ENCODE measurements around the gene LPP.

LPP gene

DNA sequence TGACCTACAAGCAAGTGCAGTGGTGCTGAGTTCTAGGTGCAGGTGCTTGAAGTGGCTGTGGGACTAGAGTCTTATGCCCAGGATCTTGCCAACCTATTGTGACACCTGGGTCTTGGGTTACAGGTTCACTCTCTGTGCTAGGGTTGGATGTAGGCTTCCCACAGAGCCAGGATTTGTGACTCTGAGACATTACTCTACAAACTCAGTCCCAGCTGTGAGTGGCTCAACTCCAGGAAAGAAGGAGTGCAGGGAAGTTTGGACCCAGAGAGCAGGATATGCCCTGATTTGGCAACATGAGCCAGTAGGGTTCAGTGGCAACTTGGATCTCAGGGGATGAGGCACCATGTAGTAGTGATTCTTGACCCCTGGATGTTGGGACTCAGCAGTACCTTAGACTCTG, 182.2 kb downstream of the LPP start:
- TF ChIP-seq POLR2AphosphoS5 (IDR thresholded peaks at IDR 0.05; ENCODE audit: low read depth, low read length), result no peak
- TF ChIP-seq POLR2A (IDR thresholded peaks at IDR 0.05; ENCODE audit: low read depth, low read length), result no peak
- TF ChIP-seq TAF1 (IDR thresholded peaks at IDR 0.05; ENCODE audit: borderline replicate concordance, low read depth, low read length), result no peak
- no peak for FAIRE-seq
- no peak for DNase-seq (ENCODE audit: insufficient read length)

- FAIRE-seq (no peak), DNase-seq (ENCODE audit: insufficient read length) (no peak)
- no peak for TF ChIP-seq POLR2AphosphoS5 (IDR thresholded peaks at IDR 0.05; ENCODE audit: low read depth, low read length)
- no peak for TF ChIP-seq POLR2A (IDR thresholded peaks at IDR 0.05; ENCODE audit: low read depth, low read length)
- TF ChIP-seq TAF1 (IDR thresholded peaks at IDR 0.05; ENCODE audit: borderline replicate concordance, low read depth, low read length), result no peak
These were observed 183.3 kb downstream of the LPP start for GRCh38 chr3:188337232-188337631.

- DNase-seq (ENCODE audit: insufficient read length), result no peak
- no peak for FAIRE-seq
- TF ChIP-seq TAF1 (IDR thresholded peaks at IDR 0.05; ENCODE audit: borderline replicate concordance, low read depth, low read length), result no peak
- no peak for TF ChIP-seq POLR2A (IDR thresholded peaks at IDR 0.05; ENCODE audit: low read depth, low read length)
- no peak for TF ChIP-seq POLR2AphosphoS5 (IDR thresholded peaks at IDR 0.05; ENCODE audit: low read depth, low read length)
These were observed 184.1 kb downstream of the LPP start for GRCh38 chr3:188338086-188338485.

DNA sequence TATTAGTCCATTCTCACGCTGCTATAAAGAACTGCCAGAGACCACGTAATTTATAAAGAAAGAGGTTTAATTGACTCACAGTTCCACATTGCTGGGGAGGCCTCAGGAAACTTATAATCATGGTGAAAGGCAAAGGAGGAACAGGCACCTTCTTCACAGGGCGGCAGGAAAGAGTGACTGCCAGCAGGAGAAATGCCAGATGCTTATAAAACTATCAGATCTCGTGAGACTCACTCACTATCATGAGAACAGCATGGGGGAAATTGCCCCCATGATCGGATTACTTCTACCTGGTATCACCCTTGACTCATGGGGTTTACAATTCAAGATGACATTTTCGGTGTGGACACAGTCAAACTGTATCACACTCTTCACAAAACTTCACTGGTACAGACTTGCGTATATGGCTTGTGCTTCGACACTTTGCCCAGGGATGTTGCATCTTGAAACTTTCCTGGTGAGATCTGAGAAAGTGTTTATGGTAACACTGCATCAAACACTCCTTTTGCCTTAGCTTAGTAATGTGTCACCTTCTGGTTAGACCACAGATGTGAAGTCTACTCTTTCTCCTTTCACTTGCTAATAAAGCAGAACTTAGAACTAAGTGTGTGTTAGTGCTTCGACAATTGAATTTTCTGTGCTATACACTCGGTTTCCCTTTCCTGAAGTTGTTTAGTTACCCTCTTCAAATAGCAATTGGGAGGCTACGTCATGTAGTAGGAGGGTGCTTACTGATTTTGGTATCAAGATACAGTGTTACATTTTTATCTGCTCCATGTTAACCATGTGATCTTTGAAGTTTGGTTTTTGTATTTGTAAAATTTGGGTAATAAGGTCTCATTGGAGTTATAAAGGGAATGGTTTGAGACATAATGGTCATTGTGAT, 185.7 kb downstream of the LPP start:
- FAIRE-seq (no peak), DNase-seq (ENCODE audit: insufficient read length) (no peak)
- TF ChIP-seq POLR2A (IDR thresholded peaks at IDR 0.05; ENCODE audit: low read depth, low read length), result no peak
- TF ChIP-seq TAF1 (IDR thresholded peaks at IDR 0.05; ENCODE audit: borderline replicate concordance, low read depth, low read length), result no peak
- TF ChIP-seq POLR2AphosphoS5 (IDR thresholded peaks at IDR 0.05; ENCODE audit: low read depth, low read length), result no peak

DNA sequence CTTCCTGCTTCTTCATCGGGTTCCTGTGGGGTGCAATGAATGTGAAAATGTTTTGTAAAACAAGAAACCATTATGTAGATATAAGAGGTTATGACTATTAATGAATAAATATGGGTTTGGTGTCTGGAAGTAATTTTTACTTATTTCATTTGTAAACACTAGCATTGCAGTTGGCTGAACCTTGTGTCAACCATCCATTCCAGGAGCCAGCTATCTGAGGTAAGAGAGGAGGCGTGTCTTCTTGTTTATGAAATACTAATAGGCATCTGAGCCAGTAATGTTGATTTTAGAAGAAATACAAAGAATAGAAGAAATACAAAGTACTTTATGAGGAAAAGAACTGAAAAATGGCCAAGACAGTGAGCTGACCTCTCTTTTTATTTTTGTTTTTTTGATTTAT, 187.5 kb downstream of the LPP start:
- no peak for DNase-seq (ENCODE audit: insufficient read length)
- TF ChIP-seq TAF1 (IDR thresholded peaks at IDR 0.05; ENCODE audit: borderline replicate concordance, low read depth, low read length), result no peak
- TF ChIP-seq POLR2A (IDR thresholded peaks at IDR 0.05; ENCODE audit: low read depth, low read length), result no peak
- TF ChIP-seq POLR2AphosphoS5 (IDR thresholded peaks at IDR 0.05; ENCODE audit: low read depth, low read length), result no peak
- no peak for FAIRE-seq

DNA sequence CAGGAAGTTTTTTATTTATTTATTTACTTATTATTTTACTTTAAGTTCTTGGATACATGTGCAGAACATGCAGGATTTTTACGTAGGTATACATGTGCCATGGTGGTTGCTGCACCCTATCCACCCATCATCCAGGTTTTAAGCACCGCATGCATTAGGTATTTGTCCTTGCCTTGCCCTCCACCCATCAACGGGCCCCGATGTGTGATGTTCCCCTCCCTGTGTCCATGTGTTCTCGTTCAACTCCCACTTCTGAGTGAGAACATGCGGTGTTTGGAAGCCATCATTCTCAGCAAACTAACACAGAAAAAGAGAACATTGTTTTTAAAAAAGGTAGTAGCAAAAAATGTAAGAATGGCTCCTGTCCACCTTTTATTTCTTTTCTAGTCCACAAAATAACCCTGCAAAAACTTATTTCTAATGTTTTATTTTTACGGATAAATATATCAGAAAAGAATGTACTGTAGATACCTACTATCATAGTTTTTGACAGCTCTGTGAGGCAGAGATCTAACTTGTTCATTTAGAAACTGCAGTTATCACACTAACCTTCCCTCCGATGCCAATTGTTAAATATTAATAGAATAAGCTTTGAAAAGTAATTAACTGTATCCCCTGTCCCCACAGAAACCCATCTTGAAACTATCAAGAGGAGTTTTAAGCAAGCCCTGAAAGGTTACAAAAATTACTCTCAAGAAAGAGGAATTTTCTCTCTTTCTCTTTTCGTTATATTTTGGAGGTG, 189.2 kb downstream of the LPP start:
- DNase-seq (ENCODE audit: insufficient read length), result no peak
- TF ChIP-seq POLR2A (IDR thresholded peaks at IDR 0.05; ENCODE audit: low read depth, low read length) (no peak), TAF1 (IDR thresholded peaks at IDR 0.05; ENCODE audit: borderline replicate concordance, low read depth, low read length) (no peak), POLR2AphosphoS5 (IDR thresholded peaks at IDR 0.05; ENCODE audit: low read depth, low read length) (no peak)
- FAIRE-seq, result no peak

GRCh38 chr3:188343894-188344293, 189.9 kb downstream of the LPP start:
- FAIRE-seq (no peak), DNase-seq (ENCODE audit: insufficient read length) (no peak)
- no peak for TF ChIP-seq POLR2AphosphoS5 (IDR thresholded peaks at IDR 0.05; ENCODE audit: low read depth, low read length)
- no peak for TF ChIP-seq TAF1 (IDR thresholded peaks at IDR 0.05; ENCODE audit: borderline replicate concordance, low read depth, low read length)
- no peak for TF ChIP-seq POLR2A (IDR thresholded peaks at IDR 0.05; ENCODE audit: low read depth, low read length)

- DNase-seq (ENCODE audit: insufficient read length), result no peak
- no peak for FAIRE-seq
These were observed 191.3 kb downstream of the LPP start for GRCh38 chr3:188345223-188345622.

DNA sequence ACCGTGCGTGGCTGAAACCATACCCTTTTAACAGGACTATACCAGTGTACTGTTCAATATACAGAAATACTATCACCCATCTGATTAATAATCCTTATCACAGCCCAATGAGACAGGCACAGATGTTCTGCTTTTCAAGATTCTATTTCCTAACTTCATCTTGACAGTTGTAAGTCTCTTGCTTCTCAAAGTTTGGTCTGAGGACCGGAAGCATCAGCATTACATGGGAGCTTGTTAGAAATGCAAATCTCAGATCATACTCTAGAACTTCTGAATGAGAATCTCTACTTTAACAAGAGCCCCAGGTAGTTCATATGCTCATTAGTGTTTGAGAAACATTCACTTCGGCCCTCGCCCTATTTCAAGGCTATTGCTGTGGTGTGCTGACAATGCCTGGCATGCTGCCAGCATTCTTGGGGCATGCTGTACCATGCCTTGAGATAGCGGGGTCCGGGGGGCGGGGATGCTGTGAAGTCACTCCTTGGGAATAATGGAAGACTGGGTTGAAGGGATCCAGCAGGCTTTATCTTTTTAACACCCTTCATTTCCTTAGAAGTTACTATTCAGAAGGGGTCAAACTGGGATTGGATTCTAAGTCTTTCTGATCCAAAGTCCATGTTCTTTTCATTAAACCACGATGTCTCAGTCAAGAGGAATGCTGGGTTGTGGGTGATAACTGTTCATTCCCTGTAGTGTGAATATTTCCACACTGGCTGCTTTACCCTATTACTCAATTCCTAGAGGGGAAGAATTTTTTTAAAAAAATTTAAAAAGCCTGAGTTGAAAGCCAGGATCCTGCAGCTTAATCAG, 194.7 kb downstream of the LPP start:
- DNase-seq (ENCODE audit: insufficient read length), result no peak
- FAIRE-seq, result no peak
- TF ChIP-seq TAF1 (IDR thresholded peaks at IDR 0.05; ENCODE audit: borderline replicate concordance, low read depth, low read length) (no peak), POLR2AphosphoS5 (IDR thresholded peaks at IDR 0.05; ENCODE audit: low read depth, low read length) (no peak)

More at GRCh38 chr3:188345223-188345622, 191.3 kb downstream of the LPP start:
- TF ChIP-seq POLR2A (IDR thresholded peaks at IDR 0.05; ENCODE audit: low read depth, low read length) (no peak), POLR2AphosphoS5 (IDR thresholded peaks at IDR 0.05; ENCODE audit: low read depth, low read length) (no peak), TAF1 (IDR thresholded peaks at IDR 0.05; ENCODE audit: borderline replicate concordance, low read depth, low read length) (no peak)

- DNase-seq (ENCODE audit: insufficient read length), result no peak
These were observed 195.5 kb downstream of the LPP start for GRCh38 chr3:188349351-188349901.

GRCh38 chr3:188349933-188350332, 196.0 kb downstream of the LPP start:
- TF ChIP-seq POLR2AphosphoS5 (IDR thresholded peaks at IDR 0.05; ENCODE audit: low read depth, low read length), result no peak
- no peak for TF ChIP-seq TAF1 (IDR thresholded peaks at IDR 0.05; ENCODE audit: borderline replicate concordance, low read depth, low read length)
- no peak for DNase-seq (ENCODE audit: insufficient read length)
- FAIRE-seq, result no peak

More at GRCh38 chr3:188349351-188349901, 195.5 kb downstream of the LPP start:
- FAIRE-seq, result no peak
- TF ChIP-seq POLR2AphosphoS5 (IDR thresholded peaks at IDR 0.05; ENCODE audit: low read depth, low read length), result no peak
- TF ChIP-seq TAF1 (IDR thresholded peaks at IDR 0.05; ENCODE audit: borderline replicate concordance, low read depth, low read length), result no peak
- no peak for TF ChIP-seq POLR2A (IDR thresholded peaks at IDR 0.05; ENCODE audit: low read depth, low read length)
